ENCODE results near the gene SNX20. TPM values are rescaled to one million over a fixed set of nuclear protein-coding genes. Genes with fewer than 3 reads are reported as not detected.

The SNX20 gene
- total and polyA plus RNA-seq, 2 of the 13 experiments (the other 11 are each of a cell fraction or from before 2014, with no cell fraction given), result not detected

- no peaks in the 10 kb centered on the region for H3K9me3 ChIP-seq (ENCODE audit: low read length)
- H3K4me2 ChIP-seq (ENCODE audit: low read depth, low read length), result no peak overlapping the region
- no peak overlapping the region for H3K4me3 ChIP-seq (replicated peaks in 1 of 3; ENCODE audit: insufficient read depth in 1 of 3, low read depth in 2 of 3, low read length in 3 of 3)
- no peaks in the 10 kb centered on the region for H4K20me1 ChIP-seq (ENCODE audit: insufficient read depth, low read length)
- no peak overlapping the region for H3K9ac ChIP-seq (ENCODE audit: insufficient read depth, low read depth, low read length)
- ATAC-seq (no peak), FAIRE-seq (no peak), DNase-seq (ENCODE audit: low spot score) (no peak)
- TF ChIP-seq ZNF263 (CRISPR knock-in tag; IDR thresholded peaks at IDR 0.05) (peak; percentile 78), ZFP90 (CRISPR knock-in tag; IDR thresholded peaks at IDR 0.05; ENCODE audit: borderline replicate concordance) (no peak)
- intact Hi-C loops (cut with micrococcal nuclease; ENCODE audit: unreplicated experiment) (no loop called here), in situ Hi-C loops (cut with HindIII; ENCODE audit: extremely low pct_ligation_motif_present, low pct_unique_long_range_greater_than_20kb) (no loop called here)
- POLR2A ChIA-PET, result no interaction called here
- no peaks in the 10 kb centered on the region for H3K36me3 ChIP-seq (replicated peaks in 1 of 2; ENCODE audit: control insufficient read depth in 1 of 2, insufficient read depth in 2 of 2, low read length in 2 of 2)
- peaks cover 0 to 21% of the 10 kb centered on the region in 2 experiments; a peak in 2 of 5 replicates for H3K27me3 ChIP-seq (ENCODE audit: control insufficient read depth in 1 of 2, insufficient read depth in 2 of 2, low read length in 2 of 2)
- no peaks in the 10 kb centered on the region for H3K79me2 ChIP-seq (ENCODE audit: insufficient read depth, low read length)
- CTCF ChIA-PET (ENCODE audit: low intra/inter-chr PET ratio, low total read pairs), result no interaction called here
- H3K4me1 ChIP-seq (ENCODE audit: insufficient read depth, low read length), result peaks cover 14% of the 10 kb centered on the region
- no peak overlapping the region for H3K27ac ChIP-seq (ENCODE audit: extremely low read length, insufficient read depth, low read length)
- WGBS (ENCODE audit: low lambda C conversion rate), result 20% methylated on average over 4 of the region's 25 CpGs
- no TSS peak for BruUV-seq (replicated peaks)
- H2AFZ ChIP-seq (ENCODE audit: low read length), result no peak overlapping the region
Observed at GRCh38 chr16:50711862-50712559, 30.9 kb upstream of the SNX20 start.

- intact Hi-C loops (cut with micrococcal nuclease; ENCODE audit: unreplicated experiment), result no loop called here
- no peak for DNase-seq (ENCODE audit: low spot score)
- TF ChIP-seq ZNF317 (CRISPR knock-in tag; IDR thresholded peaks at IDR 0.05) (no peak), ZNF460 (CRISPR knock-in tag; IDR thresholded peaks at IDR 0.05; ENCODE audit: borderline replicate concordance) (no peak), PATZ1 (CRISPR knock-in tag; IDR thresholded peaks at IDR 0.05) (no peak), ZNF598 (CRISPR knock-in tag; IDR thresholded peaks at IDR 0.05; ENCODE audit: borderline replicate concordance) (no peak), BRD4 (CRISPR knock-in tag; IDR thresholded peaks at IDR 0.05) (no peak), ZEB1 (IDR thresholded peaks at IDR 0.05; ENCODE audit: insufficient replicate concordance, low read depth) (no peak), CREM (IDR thresholded peaks at IDR 0.05) (no peak), CREM (CRISPR knock-in tag; IDR thresholded peaks at IDR 0.05) (no peak)
Observed at GRCh38 chr16:50711040-50711439, 29.9 kb upstream of the SNX20 start.

More at GRCh38 chr16:50711040-50711439, 29.9 kb upstream of the SNX20 start:
- no TSS peak for BruUV-seq (replicated peaks)
- WGBS (ENCODE audit: low lambda C conversion rate), result 69% methylated on average over 14 of the region's 21 CpGs
- Histone ChIP-seq H2AFZ (ENCODE audit: low read length) (no peak overlapping the region), H3K4me2 (ENCODE audit: low read depth, low read length) (no peak overlapping the region), H3K79me2 (ENCODE audit: insufficient read depth, low read length) (no peaks in the 10 kb centered on the region), H3K9ac (ENCODE audit: insufficient read depth, low read depth, low read length) (no peak overlapping the region), H3K27me3 (ENCODE audit: control insufficient read depth in 1 of 2, insufficient read depth in 2 of 2, low read length in 2 of 2) (peaks cover 0 to 18% of the 10 kb centered on the region in 2 experiments; a peak in 2 of 5 replicates), H3K4me3 (replicated peaks in 1 of 3; ENCODE audit: insufficient read depth in 1 of 3, low read depth in 2 of 3, low read length in 3 of 3) (no peak overlapping the region), H3K9me3 (ENCODE audit: low read length) (no peaks in the 10 kb centered on the region), H3K4me1 (ENCODE audit: insufficient read depth, low read length) (peaks cover 10% of the 10 kb centered on the region), H3K27ac (ENCODE audit: extremely low read length, insufficient read depth, low read length) (no peak overlapping the region), H3K36me3 (replicated peaks in 1 of 2; ENCODE audit: control insufficient read depth in 1 of 2, insufficient read depth in 2 of 2, low read length in 2 of 2) (no peaks in the 10 kb centered on the region), H4K20me1 (ENCODE audit: insufficient read depth, low read length) (no peaks in the 10 kb centered on the region)
- no peak for FAIRE-seq
- CTCF ChIA-PET (ENCODE audit: low intra/inter-chr PET ratio, low total read pairs), result no interaction called here
- POLR2A ChIA-PET, result no interaction called here
- in situ Hi-C loops (cut with HindIII; ENCODE audit: extremely low pct_ligation_motif_present, low pct_unique_long_range_greater_than_20kb), result no loop called here
- no peak for ATAC-seq

All from HepG2 (cell line).